Measurements from ENCODE around the gene TMPRSS3.

The TMPRSS3 gene

DNA sequence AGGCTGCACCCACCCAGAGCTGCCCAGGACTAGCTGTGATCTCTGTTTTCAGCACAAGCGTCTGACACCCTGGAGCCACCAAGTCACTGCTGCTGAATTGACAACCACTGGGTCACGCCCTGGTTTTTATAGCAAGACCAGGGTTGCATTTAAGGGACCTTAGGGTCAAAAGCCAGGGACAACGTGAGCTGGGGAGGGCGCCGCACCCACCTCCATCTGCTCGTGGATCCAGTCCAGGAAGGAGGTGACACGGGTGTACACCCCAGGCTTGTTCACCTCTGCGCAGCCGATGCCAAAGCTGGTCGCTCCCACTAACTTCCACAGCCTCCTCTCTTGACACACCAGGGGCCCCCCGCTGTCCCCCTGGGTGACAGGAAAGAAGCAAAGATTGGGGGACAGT lies 20.3 kb downstream of the TMPRSS3 start:
- Histone ChIP-seq H3K4me2 (ENCODE audit: low read depth, low read length, poor library complexity, severe bottlenecking) (no peak overlapping the region), H2AFZ (ENCODE audit: low read depth, low read length, severe bottlenecking) (no peak overlapping the region), H3K9me3 (ENCODE audit: insufficient read depth, low read length) (no peaks in the 10 kb centered on the region), H3K9me2 (replicated peaks; ENCODE audit: insufficient read depth, low read length) (no peaks in the 10 kb centered on the region), H4K20me1 (ENCODE audit: low read depth, low read length) (no peaks in the 10 kb centered on the region), H3K27ac (ENCODE audit: low read depth, low read length) (no peak overlapping the region), H3K4me3 (ENCODE audit: insufficient read depth, low read length, poor library complexity, severe bottlenecking) (no peak overlapping the region), H3K27me3 (ENCODE audit: low read length) (no peaks in the 10 kb centered on the region), H3K36me3 (ENCODE audit: low read length) (no peaks in the 10 kb centered on the region), H3K9ac (ENCODE audit: low read length) (no peak overlapping the region), H3K79me2 (ENCODE audit: insufficient read depth, low read length) (no peaks in the 10 kb centered on the region), H3F3A (ENCODE audit: insufficient read depth) (no peaks in the 10 kb centered on the region)
- TF ChIP-seq, protein P1, sequence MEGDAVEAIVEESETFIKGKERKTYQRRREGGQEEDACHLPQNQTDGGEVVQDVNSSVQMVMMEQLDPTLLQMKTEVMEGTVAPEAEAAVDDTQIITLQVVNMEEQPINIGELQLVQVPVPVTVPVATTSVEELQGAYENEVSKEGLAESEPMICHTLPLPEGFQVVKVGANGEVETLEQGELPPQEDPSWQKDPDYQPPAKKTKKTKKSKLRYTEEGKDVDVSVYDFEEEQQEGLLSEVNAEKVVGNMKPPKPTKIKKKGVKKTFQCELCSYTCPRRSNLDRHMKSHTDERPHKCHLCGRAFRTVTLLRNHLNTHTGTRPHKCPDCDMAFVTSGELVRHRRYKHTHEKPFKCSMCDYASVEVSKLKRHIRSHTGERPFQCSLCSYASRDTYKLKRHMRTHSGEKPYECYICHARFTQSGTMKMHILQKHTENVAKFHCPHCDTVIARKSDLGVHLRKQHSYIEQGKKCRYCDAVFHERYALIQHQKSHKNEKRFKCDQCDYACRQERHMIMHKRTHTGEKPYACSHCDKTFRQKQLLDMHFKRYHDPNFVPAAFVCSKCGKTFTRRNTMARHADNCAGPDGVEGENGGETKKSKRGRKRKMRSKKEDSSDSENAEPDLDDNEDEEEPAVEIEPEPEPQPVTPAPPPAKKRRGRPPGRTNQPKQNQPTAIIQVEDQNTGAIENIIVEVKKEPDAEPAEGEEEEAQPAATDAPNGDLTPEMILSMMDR (IDR thresholded peaks at IDR 0.05; ENCODE audit: insufficient read depth, low read length, poor library complexity, severe bottlenecking) = no peak
- no peak for TF ChIP-seq EZH2phosphoT487 (conservative IDR thresholded peaks at IDR 0.05; ENCODE audit: low read length)

DNA sequence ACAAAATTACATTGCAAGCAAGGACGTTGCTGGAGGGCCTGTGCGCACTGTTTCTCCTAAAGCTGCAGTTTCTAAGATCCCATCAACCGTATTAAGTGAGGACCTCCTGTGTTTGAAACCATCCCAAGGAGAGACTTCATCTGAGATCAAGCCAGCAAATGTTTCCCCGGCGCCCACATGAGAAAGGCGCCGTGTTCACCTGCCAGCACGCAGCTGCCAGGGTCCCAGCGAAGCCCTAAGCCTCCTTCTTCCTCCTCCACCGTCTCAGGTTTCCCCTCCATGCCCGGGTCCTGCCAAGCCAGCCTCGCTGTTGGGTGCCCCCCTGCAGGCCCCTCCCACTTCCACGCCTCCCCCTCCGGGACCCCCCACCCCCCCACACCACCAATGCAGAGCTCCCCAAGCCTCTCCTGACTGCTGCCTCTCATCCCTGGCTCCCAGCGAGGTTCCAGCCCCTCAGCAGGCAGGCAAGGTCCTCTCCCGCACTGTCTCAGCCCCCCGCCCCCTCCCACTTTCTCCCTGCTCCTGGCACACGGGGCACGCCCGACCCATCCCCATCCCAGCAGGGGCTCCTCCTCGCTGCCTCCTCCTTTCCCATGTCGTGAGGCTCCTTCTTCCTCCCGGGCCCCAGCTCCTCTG lies 20.9 kb downstream of the TMPRSS3 start:
- Histone ChIP-seq H3K4me3 (ENCODE audit: insufficient read depth, low read length, poor library complexity, severe bottlenecking) (no peak overlapping the region), H3K27me3 (ENCODE audit: low read length) (no peaks in the 10 kb centered on the region), H3K36me3 (ENCODE audit: low read length) (no peaks in the 10 kb centered on the region), H3K27ac (ENCODE audit: low read depth, low read length) (no peak overlapping the region), H3K9me2 (replicated peaks; ENCODE audit: insufficient read depth, low read length) (no peaks in the 10 kb centered on the region), H2AFZ (ENCODE audit: low read depth, low read length, severe bottlenecking) (no peak overlapping the region), H3K9me3 (ENCODE audit: insufficient read depth, low read length) (no peaks in the 10 kb centered on the region), H3K4me2 (ENCODE audit: low read depth, low read length, poor library complexity, severe bottlenecking) (no peak overlapping the region), H3K79me2 (ENCODE audit: insufficient read depth, low read length) (no peaks in the 10 kb centered on the region), H4K20me1 (ENCODE audit: low read depth, low read length) (no peaks in the 10 kb centered on the region), H3F3A (ENCODE audit: insufficient read depth) (no peaks in the 10 kb centered on the region), H3K9ac (ENCODE audit: low read length) (no peak overlapping the region)
- TF ChIP-seq, protein P1 (IDR thresholded peaks at IDR 0.05; ENCODE audit: insufficient read depth, low read length, poor library complexity, severe bottlenecking) = no peak
- no peak for TF ChIP-seq EZH2phosphoT487 (conservative IDR thresholded peaks at IDR 0.05; ENCODE audit: low read length)

DNA sequence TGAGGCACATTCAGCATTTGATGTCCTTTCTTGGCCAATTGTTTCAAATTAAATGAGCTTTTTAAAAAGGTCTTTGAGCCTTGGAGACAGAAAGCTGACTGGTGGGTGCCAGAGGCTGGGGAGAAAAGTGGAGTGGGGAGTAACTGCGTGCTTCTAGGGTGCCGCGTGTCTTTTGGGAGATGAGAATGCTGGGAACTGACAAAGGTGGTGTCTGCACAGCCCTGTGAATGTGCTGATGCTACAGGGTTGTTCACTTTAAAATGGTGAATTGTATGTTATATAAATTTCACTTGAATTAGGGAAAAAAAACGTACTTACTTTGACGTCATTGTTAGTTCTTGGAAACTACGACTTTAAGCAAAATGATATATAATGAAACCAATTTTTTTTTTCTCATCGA lies 21.4 kb downstream of the TMPRSS3 start:
- H3K9me3 ChIP-seq (ENCODE audit: insufficient read depth, low read length) = no peaks in the 10 kb centered on the region
- H2AFZ ChIP-seq (ENCODE audit: low read depth, low read length, severe bottlenecking) = no peak overlapping the region
- H3K79me2 ChIP-seq (ENCODE audit: insufficient read depth, low read length) = no peaks in the 10 kb centered on the region
- no peaks in the 10 kb centered on the region for H3F3A ChIP-seq (ENCODE audit: insufficient read depth)
- TF ChIP-seq, protein P1 (IDR thresholded peaks at IDR 0.05; ENCODE audit: insufficient read depth, low read length, poor library complexity, severe bottlenecking) = no peak
- no peak for TF ChIP-seq EZH2phosphoT487 (conservative IDR thresholded peaks at IDR 0.05; ENCODE audit: low read length)
- no peaks in the 10 kb centered on the region for H3K9me2 ChIP-seq (replicated peaks; ENCODE audit: insufficient read depth, low read length)
- H3K27me3 ChIP-seq (ENCODE audit: low read length) = no peaks in the 10 kb centered on the region
- no peak overlapping the region for H3K4me3 ChIP-seq (ENCODE audit: insufficient read depth, low read length, poor library complexity, severe bottlenecking)
- H3K4me2 ChIP-seq (ENCODE audit: low read depth, low read length, poor library complexity, severe bottlenecking) = no peak overlapping the region
- no peak overlapping the region for H3K9ac ChIP-seq (ENCODE audit: low read length)
- H4K20me1 ChIP-seq (ENCODE audit: low read depth, low read length) = no peaks in the 10 kb centered on the region
- no peak overlapping the region for H3K27ac ChIP-seq (ENCODE audit: low read depth, low read length)
- no peaks in the 10 kb centered on the region for H3K36me3 ChIP-seq (ENCODE audit: low read length)

Measured in SU-DHL-6 (cell line).